ENCODE measurements around the gene NKX6-2.

Gene NKX6-2

DNA sequence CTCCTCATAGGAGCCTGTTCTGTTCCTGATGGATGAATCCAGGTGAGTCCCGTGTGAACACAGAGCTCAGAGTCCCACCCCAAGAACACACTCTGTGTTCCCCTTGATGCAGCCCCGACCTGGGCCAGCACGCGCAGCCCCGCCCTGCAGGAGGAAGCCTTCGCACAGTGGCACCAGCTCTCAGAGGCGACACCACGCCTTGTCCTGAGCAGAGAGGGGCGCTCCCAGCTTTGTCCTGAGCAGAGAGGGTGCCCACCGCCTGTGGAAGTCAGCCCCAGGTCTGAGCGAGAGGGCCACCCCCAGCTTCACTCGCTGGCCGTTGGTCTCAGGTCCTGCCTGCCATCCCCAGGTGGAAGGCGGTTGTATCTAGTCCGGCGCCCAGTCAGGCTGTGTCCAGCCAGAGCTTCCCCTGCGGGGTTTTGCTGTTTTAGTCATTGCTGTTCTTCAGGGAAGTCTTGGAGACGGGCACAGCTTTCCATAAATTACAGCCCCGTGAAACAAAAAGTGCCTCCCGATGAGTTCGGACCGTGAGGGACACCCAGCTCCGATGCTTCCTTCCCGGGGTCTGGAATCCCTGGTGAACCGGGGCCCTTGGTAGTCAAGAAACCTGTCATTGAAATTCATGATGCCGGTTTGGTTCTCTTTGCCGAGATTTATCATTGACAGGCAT is 43.6 kb downstream of the NKX6-2 start:
- TF ChIP-seq EP300 (IDR thresholded peaks at IDR 0.05; ENCODE audit: borderline replicate concordance) = no peak
- TF ChIP-seq, protein P1, sequence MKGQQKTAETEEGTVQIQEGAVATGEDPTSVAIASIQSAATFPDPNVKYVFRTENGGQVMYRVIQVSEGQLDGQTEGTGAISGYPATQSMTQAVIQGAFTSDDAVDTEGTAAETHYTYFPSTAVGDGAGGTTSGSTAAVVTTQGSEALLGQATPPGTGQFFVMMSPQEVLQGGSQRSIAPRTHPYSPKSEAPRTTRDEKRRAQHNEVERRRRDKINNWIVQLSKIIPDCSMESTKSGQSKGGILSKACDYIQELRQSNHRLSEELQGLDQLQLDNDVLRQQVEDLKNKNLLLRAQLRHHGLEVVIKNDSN (IDR thresholded peaks at IDR 0.05) = no peak
- no peak for TF ChIP-seq TEAD4 (IDR thresholded peaks at IDR 0.05)
- no peak for TF ChIP-seq NFIC (IDR thresholded peaks at IDR 0.05)
- TF ChIP-seq FOXM1 (IDR thresholded peaks at IDR 0.05; ENCODE audit: borderline replicate concordance, low read depth) = no peak
- no peak for TF ChIP-seq YY1 (IDR thresholded peaks at IDR 0.05; ENCODE audit: low read depth)
- TF ChIP-seq EGR1 (IDR thresholded peaks at IDR 0.05) = no peak
- no peak for TF ChIP-seq RAD21 (IDR thresholded peaks at IDR 0.05; ENCODE audit: low read depth)
- TF ChIP-seq, protein P2, sequence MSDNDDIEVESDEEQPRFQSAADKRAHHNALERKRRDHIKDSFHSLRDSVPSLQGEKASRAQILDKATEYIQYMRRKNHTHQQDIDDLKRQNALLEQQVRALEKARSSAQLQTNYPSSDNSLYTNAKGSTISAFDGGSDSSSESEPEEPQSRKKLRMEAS (IDR thresholded peaks at IDR 0.05) = no peak
- no peak for TF ChIP-seq ZBTB7A (IDR thresholded peaks at IDR 0.05; ENCODE audit: low read depth)
- TF ChIP-seq, protein P3, sequence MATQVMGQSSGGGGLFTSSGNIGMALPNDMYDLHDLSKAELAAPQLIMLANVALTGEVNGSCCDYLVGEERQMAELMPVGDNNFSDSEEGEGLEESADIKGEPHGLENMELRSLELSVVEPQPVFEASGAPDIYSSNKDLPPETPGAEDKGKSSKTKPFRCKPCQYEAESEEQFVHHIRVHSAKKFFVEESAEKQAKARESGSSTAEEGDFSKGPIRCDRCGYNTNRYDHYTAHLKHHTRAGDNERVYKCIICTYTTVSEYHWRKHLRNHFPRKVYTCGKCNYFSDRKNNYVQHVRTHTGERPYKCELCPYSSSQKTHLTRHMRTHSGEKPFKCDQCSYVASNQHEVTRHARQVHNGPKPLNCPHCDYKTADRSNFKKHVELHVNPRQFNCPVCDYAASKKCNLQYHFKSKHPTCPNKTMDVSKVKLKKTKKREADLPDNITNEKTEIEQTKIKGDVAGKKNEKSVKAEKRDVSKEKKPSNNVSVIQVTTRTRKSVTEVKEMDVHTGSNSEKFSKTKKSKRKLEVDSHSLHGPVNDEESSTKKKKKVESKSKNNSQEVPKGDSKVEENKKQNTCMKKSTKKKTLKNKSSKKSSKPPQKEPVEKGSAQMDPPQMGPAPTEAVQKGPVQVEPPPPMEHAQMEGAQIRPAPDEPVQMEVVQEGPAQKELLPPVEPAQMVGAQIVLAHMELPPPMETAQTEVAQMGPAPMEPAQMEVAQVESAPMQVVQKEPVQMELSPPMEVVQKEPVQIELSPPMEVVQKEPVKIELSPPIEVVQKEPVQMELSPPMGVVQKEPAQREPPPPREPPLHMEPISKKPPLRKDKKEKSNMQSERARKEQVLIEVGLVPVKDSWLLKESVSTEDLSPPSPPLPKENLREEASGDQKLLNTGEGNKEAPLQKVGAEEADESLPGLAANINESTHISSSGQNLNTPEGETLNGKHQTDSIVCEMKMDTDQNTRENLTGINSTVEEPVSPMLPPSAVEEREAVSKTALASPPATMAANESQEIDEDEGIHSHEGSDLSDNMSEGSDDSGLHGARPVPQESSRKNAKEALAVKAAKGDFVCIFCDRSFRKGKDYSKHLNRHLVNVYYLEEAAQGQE (IDR thresholded peaks at IDR 0.05; ENCODE audit: low read depth) = no peak
- no peak for TF ChIP-seq TAF1 (IDR thresholded peaks at IDR 0.05; ENCODE audit: low read depth)
- TF ChIP-seq TCF12 (IDR thresholded peaks at IDR 0.05; ENCODE audit: low read depth) = no peak
- TF ChIP-seq CEBPB (IDR thresholded peaks at IDR 0.05) = no peak
- TF ChIP-seq CREB1 (IDR thresholded peaks at IDR 0.05; ENCODE audit: low read depth) = no peak

DNA sequence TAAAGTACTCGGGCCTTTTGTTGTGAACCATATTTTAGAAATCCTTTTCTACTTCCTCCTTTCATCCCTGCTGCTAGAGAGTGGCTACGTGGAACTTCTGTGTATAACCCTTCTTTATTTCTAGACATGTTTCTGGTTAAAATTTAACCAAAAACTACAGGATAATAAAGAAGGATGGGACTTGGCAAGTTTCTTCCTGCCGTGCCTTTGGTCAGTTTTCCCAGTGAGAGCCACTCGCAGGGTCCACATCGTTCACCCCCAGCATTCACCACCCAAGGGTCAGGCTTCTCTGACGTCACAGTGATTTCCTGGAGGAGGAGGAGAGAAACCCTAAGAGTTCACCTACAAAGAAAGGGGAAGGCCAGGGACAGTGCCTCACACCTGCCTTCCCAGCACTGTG is 45.4 kb downstream of the NKX6-2 start:
- TF ChIP-seq CEBPB (IDR thresholded peaks at IDR 0.05) = no peak
- TF ChIP-seq NFIC (IDR thresholded peaks at IDR 0.05) = no peak
- no peak for TF ChIP-seq TCF12 (IDR thresholded peaks at IDR 0.05; ENCODE audit: low read depth)
- TF ChIP-seq RAD21 (IDR thresholded peaks at IDR 0.05; ENCODE audit: low read depth) = no peak
- TF ChIP-seq CREB1 (IDR thresholded peaks at IDR 0.05; ENCODE audit: low read depth) = no peak
- TF ChIP-seq EGR1 (IDR thresholded peaks at IDR 0.05) = no peak
- no peak for TF ChIP-seq TAF1 (IDR thresholded peaks at IDR 0.05; ENCODE audit: low read depth)
- TF ChIP-seq EP300 (IDR thresholded peaks at IDR 0.05; ENCODE audit: borderline replicate concordance) = no peak
- TF ChIP-seq FOXM1 (IDR thresholded peaks at IDR 0.05; ENCODE audit: borderline replicate concordance, low read depth) = no peak
- no peak for TF ChIP-seq YY1 (IDR thresholded peaks at IDR 0.05; ENCODE audit: low read depth)
- TF ChIP-seq, protein P2 (IDR thresholded peaks at IDR 0.05) = no peak
- TF ChIP-seq, protein P3 (IDR thresholded peaks at IDR 0.05; ENCODE audit: low read depth) = no peak
- TF ChIP-seq, protein P1 (IDR thresholded peaks at IDR 0.05) = no peak
- no peak for TF ChIP-seq ZBTB7A (IDR thresholded peaks at IDR 0.05; ENCODE audit: low read depth)
- no peak for TF ChIP-seq TEAD4 (IDR thresholded peaks at IDR 0.05)

DNA sequence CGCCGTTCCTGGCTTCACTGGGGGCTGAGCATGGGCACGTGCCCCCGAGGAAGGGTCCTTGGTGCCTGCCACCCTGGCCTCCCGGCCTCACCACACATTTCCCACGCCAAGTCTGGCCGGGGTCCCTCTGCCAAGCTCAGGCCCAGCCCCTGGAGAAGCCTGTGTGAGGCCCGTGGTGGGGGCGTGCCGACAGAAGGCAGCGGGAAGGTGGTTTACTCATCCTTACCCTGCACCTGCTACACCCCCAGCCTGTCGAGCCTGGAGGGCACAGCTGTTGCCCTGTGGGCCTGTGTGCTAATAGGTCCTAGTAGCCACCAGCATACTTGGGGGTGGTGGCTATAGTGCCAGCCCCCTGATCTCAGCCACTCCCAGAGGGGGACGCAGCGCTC is 46.7 kb downstream of the NKX6-2 start:
- TF ChIP-seq TCF12 (IDR thresholded peaks at IDR 0.05; ENCODE audit: low read depth) (no peak), CREB1 (IDR thresholded peaks at IDR 0.05; ENCODE audit: low read depth) (no peak), TEAD4 (IDR thresholded peaks at IDR 0.05) (no peak), ZBTB7A (IDR thresholded peaks at IDR 0.05; ENCODE audit: low read depth) (no peak), EGR1 (IDR thresholded peaks at IDR 0.05) (no peak), CEBPB (IDR thresholded peaks at IDR 0.05) (no peak), TAF1 (IDR thresholded peaks at IDR 0.05; ENCODE audit: low read depth) (no peak), NFIC (IDR thresholded peaks at IDR 0.05) (no peak), YY1 (IDR thresholded peaks at IDR 0.05; ENCODE audit: low read depth) (no peak), RAD21 (IDR thresholded peaks at IDR 0.05; ENCODE audit: low read depth) (no peak)
- TF ChIP-seq, protein P2 (IDR thresholded peaks at IDR 0.05) = no peak
- TF ChIP-seq, protein P3 (IDR thresholded peaks at IDR 0.05; ENCODE audit: low read depth) = no peak

Measured in Ishikawa (cell line).